B cell (primary cell): ENCODE results near the gene DOCK6. TPM values are rescaled to one million over a fixed set of nuclear protein-coding genes. Genes with fewer than 3 reads are reported as not detected.

ENCODE experiments used
- ATAC-seq: fragments of 200-7000 bp; cut with Tn5 transposase; one replicate; pipeline ENCODE4 v1.10.0; 2021; ENCODE audit warnings: low read depth, mild to moderate bottlenecking, moderate number of reproducible peaks, moderate library complexity
- CTCF ChIA-PET: fragments of 350-600 bp; sonication (Branson Sonifier 250); formaldehyde crosslinking; loops from one replicate; lab custom pipeline; 2021; ENCODE audit warnings: antibody characterized with exemption, inconsistent platforms; lab: Charles Lee
- POLR2A ChIA-PET: fragments of 350-600 bp; sonication (Branson Sonifier 250); formaldehyde crosslinking; loops from one replicate; lab custom pipeline; 2021; ENCODE audit warnings: antibody characterized with exemption; lab: Charles Lee
- DNase-seq: peaks from one replicate; pipeline ENCODE4 v3.0.0; 2013
- H2AFZ ChIP-seq: 2 replicates; pipeline ENCODE4 v1.6.1; 2012; ENCODE audit warnings: mild to moderate bottlenecking, low read depth, low read length; ENCODE audit not compliant: insufficient read depth, poor library complexity, severe bottlenecking
- H3K27ac ChIP-seq, 2 donors: 1 replicate in 1 of 2; 2 replicates in 1 of 2; pipeline ENCODE4 v1.5.1; 2012 to 2013; ENCODE audit warnings: low read length in 2 of 2, mild to moderate bottlenecking in 2 of 2, moderate library complexity in 1 of 2
- H3K27me3 ChIP-seq, 4 experiments: fragments of 200-600 bp in 1 of 4; sonication (generic) in 1 of 4; replicated peaks in 1 of 4; 1 replicate in 2 of 4; 2 replicates in 2 of 4; pipeline versions ENCODE4 v1.6.1 to v1.7.0; 2013 to 2016; ENCODE audit warnings: low read length in 3 of 4, mild to moderate bottlenecking in 2 of 4, mixed read lengths in 1 of 4, moderate library complexity in 1 of 4; ENCODE audit not compliant: insufficient read depth in 4 of 4, control insufficient read depth in 3 of 4; ENCODE audit errors: control extremely low read depth in 1 of 4
- H3K36me3 ChIP-seq, 2 experiments: replicated peaks in 1 of 2; 1 replicate in 1 of 2; 2 replicates in 1 of 2; pipeline versions ENCODE4 v1.6.1 to v1.7.1; 2013; ENCODE audit warnings: low read length in 1 of 2; ENCODE audit not compliant: insufficient read depth in 2 of 2, control insufficient read depth in 1 of 2; ENCODE audit errors: control extremely low read depth in 1 of 2, extremely low read depth in 1 of 2
- H3K4me1 ChIP-seq, 2 donors: fragments of 200-600 bp in 1 of 2; sonication (generic) in 1 of 2; 1 replicate in 1 of 2; 2 replicates in 1 of 2; pipeline versions ENCODE4 v1.5.1 to v1.6.1; 2013 to 2017; ENCODE audit warnings: low read length in 2 of 2; ENCODE audit not compliant: control insufficient read depth in 2 of 2, insufficient read depth in 2 of 2
- H3K4me2 ChIP-seq: replicated peaks from 2 replicates; pipeline ENCODE3; 2012; ENCODE audit warnings: mild to moderate bottlenecking, low read depth, low read length; ENCODE audit not compliant: poor library complexity, severe bottlenecking
- H3K4me3 ChIP-seq, 5 experiments: fragments of 200-600 bp in 1 of 5; sonication (generic) in 1 of 5; 1 replicate in 3 of 5; 2 replicates in 2 of 5; pipeline versions ENCODE4 v1.5.1 to v1.7.0; 2011 to 2016; ENCODE audit warnings: low read length in 4 of 5, mild to moderate bottlenecking in 4 of 5, low read depth in 2 of 5, control low read depth in 1 of 5, moderate library complexity in 1 of 5; ENCODE audit not compliant: insufficient read depth in 1 of 5; ENCODE audit errors: control extremely low read depth in 1 of 5, extremely low read depth in 1 of 5
- H3K79me2 ChIP-seq: fragments of 200-600 bp; sonication (generic); one replicate; pipeline ENCODE4 v1.6.0; 2016; ENCODE audit warnings: low read length; ENCODE audit not compliant: control insufficient read depth, insufficient read depth
- H3K9ac ChIP-seq: fragments of 200-600 bp; sonication (generic); 2 replicates; pipeline ENCODE4 v1.6.1; 2017; ENCODE audit warnings: mild to moderate bottlenecking, low read length, moderate library complexity
- H3K9me3 ChIP-seq, 3 donors: one replicate each; pipeline versions ENCODE4 v1.6.1 to v1.7.1; 2013; ENCODE audit warnings: low read length in 2 of 3; ENCODE audit not compliant: control insufficient read depth in 2 of 3, insufficient read depth in 1 of 3; ENCODE audit errors: control extremely low read depth in 1 of 3
- H4K20me1 ChIP-seq: 2 replicates; pipeline ENCODE4 v1.6.0; 2012; ENCODE audit warnings: mild to moderate bottlenecking, low read length; ENCODE audit not compliant: insufficient read depth, control insufficient read depth, poor library complexity, severe bottlenecking
- H3K27ac Mint-ChIP-seq: one replicate; pipeline ENCODE4 v1.8.0; 2021; ENCODE audit warnings: mixed read lengths
- H3K27me3 Mint-ChIP-seq: one replicate; pipeline ENCODE4 v1.8.0; 2021; ENCODE audit warnings: mixed read lengths
- H3K4me1 Mint-ChIP-seq: one replicate; pipeline ENCODE4 v1.8.0; 2021; ENCODE audit warnings: mixed read lengths
- H3K4me3 Mint-ChIP-seq: one replicate; pipeline ENCODE4 v1.8.0; 2021; ENCODE audit warnings: mixed read lengths
- H3K9me3 Mint-ChIP-seq: one replicate; pipeline ENCODE4 v1.8.0; 2022; ENCODE audit warnings: mixed read lengths; ENCODE audit not compliant: insufficient read depth
- CTCF ChIP-seq: fragments of 200-600 bp; IDR thresholded peaks from one replicate; pipeline ENCODE4 v1.8.0; 2022; ENCODE audit warnings: antibody characterized with exemption, mild to moderate bottlenecking
- EZH2 ChIP-seq: IDR thresholded peaks from 2 replicates; pipeline ENCODE4 v1.6.1; 2012; ENCODE audit warnings: borderline replicate concordance, low read depth, mild to moderate bottlenecking, moderate library complexity, low read length; ENCODE audit not compliant: insufficient read depth, poor library complexity, severe bottlenecking
- WGBS: methylation state at CpG from one replicate; pipeline ENCODE4 v1.1.5; 2013; ENCODE audit warnings: missing lambda C conversion rate; ENCODE audit not compliant: insufficient coverage; 5-methylcytosine and 5-hydroxymethylcytosine counted together
- intact Hi-C: fragments of 100-400 bp; cut with micrococcal nuclease; formaldehyde crosslinking; loops from one replicate; pipeline ENCODE4 v1.10.0; 2022
- polyA plus RNA-seq: library from polyadenylated mRNA; depleted of rRNA; stranded (reverse); fragments of >200 nt; gene quantifications from 2 replicates; pipeline ENCODE4 v1.2.3, GENCODE V29; 2012
- total RNA-seq, 2 donors: library from RNA; stranded (reverse); fragments of 120-200 nt in 1 of 2; gene quantifications; 1 replicate in 1 of 2; 2 replicates in 1 of 2; pipeline versions ENCODE4 v1.2.3 to v1.2.4, GENCODE V29; 2013 to 2022

DOCK6 gene
- total and polyA plus RNA-seq, 2 donors (not counting 1 experiment from before 2014, with no cell fraction given): 5.3 to 11.9 TPM

DNA sequence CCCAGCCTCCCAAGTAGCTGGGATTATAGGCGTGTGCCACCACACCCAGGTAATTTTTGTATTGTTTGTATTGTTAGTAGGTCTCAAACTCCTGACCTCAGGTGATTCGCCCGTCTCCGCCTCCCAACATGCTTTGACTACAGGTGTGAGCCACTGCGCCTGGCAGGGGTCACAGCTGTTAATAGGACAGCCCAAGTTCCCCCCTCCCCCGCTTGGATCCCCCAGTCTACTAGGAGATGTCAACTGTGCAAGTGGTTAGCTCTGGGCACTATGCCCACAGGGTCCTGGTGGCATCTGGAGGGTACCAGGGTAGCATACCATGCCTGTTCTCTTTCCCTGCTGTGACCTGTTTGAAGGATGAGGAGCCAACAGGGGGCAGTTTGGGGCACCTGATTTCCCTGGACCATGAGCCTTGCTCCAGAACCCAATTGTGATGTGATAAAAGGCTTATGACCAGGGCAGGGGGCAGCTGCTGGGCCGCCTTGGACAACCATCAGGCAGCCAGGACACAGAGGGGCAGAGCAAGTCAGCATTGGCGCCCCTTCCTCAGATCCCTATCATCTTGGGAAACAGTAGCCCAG lies 33.4 kb upstream of the DOCK6 start, which contains the start of gene TSPAN16:
Gene TSPAN16, plus strand, starts transcription at position 496 of the 581 bp plus-strand sequence. CDS start 138 bp downstream, outside the sequence.
- DNase-seq (no peak), ATAC-seq (no peak)
- no peak within 1 kb of the TSS for H3K4me2 ChIP-seq
- ChIA-PET CTCF (interaction anchor here (1.0 to 2.4 kb wide), 4 partner anchors 29 to 190 kb away, joined by 3 to 10 read pairs (median 4); no protein-coding TSS in a partner anchor), POLR2A (no interaction called here)
- H3K9me3 ChIP-seq: no peaks in the 10 kb centered on the region
- H3K4me3 Mint-ChIP-seq: no peak within 1 kb of the TSS
- WGBS: 98% methylated on average over 7 of the region's 8 CpGs
- H3K27me3 Mint-ChIP-seq: peaks cover 25% of the 10 kb centered on the region
- H3K27ac ChIP-seq: no peak within 1 kb of the TSS
- TF ChIP-seq CTCF (no peak), EZH2 (no peak)
- H3K9me3 Mint-ChIP-seq: no peaks in the 10 kb centered on the region
- H3K27me3 ChIP-seq: peaks cover 0 to 14% (median 0%) of the 10 kb centered on the region in 4 experiments
- H2AFZ ChIP-seq: no peak within 1 kb of the TSS
- H3K4me1 Mint-ChIP-seq: peaks cover 8% of the 10 kb centered on the region
- no peak within 1 kb of the TSS for H3K4me3 ChIP-seq
- intact Hi-C loops: loop anchor here (2.0 kb wide), 1 partner anchor 85 kb away; no protein-coding TSS in a partner anchor
- H4K20me1 ChIP-seq: no peaks in the 10 kb centered on the region
- H3K4me1 ChIP-seq: peaks cover 0 to 10% of the 10 kb centered on the region in 2 donors
- no peaks in the 10 kb centered on the region for H3K79me2 ChIP-seq
- H3K36me3 ChIP-seq: no peaks in the 10 kb centered on the region
- no peak within 1 kb of the TSS for H3K9ac ChIP-seq
- no peak within 1 kb of the TSS for H3K27ac Mint-ChIP-seq

DNA sequence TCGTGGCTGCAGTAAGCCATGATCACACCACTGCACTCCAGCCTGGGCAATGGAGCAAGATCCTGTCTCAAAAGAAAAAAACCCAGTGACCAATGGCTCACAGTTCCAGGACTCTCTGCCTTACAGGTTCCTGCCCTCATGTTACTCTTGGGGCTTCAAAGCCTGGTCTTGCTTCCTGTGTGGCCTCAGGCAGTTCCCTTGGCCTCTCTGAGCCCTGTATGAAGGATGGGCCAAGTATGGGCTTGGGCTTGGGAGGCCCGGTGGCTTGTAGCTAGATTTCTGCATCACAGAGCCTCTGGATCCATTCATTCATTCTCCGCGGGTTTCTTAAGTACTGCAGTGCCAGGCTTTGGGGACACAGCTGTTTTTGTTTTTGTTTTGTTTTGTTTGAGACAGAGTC lies 32.9 kb upstream of the DOCK6 start:
- no peak for DNase-seq
- WGBS: 77% methylated on average over 4 of the region's 4 CpGs
- no peak overlapping the region for H3K27ac Mint-ChIP-seq
- Histone ChIP-seq H4K20me1 (no peaks in the 10 kb centered on the region), H3K36me3 (no peaks in the 10 kb centered on the region), H2AFZ (no peak overlapping the region), H3K9ac (no peak overlapping the region), H3K27ac (no peak overlapping the region), H3K4me1 (peaks cover 0 to 10% of the 10 kb centered on the region in 2 donors), H3K9me3 (no peaks in the 10 kb centered on the region), H3K4me2 (no peak overlapping the region), H3K79me2 (no peaks in the 10 kb centered on the region), H3K27me3 (peaks cover 0 to 14% (median 0%) of the 10 kb centered on the region in 4 experiments), H3K4me3 (no peak overlapping the region)
- peaks cover 20% of the 10 kb centered on the region for H3K27me3 Mint-ChIP-seq
- peaks cover 8% of the 10 kb centered on the region for H3K4me1 Mint-ChIP-seq
- intact Hi-C loops: loop anchor here (2.0 kb wide), 1 partner anchor 86 kb away; no protein-coding TSS in a partner anchor
- CTCF ChIA-PET: interaction anchor here (1.0 to 2.4 kb wide), 4 partner anchors 29 to 190 kb away, joined by 3 to 10 read pairs (median 4); no protein-coding TSS in a partner anchor
- no peak for ATAC-seq
- TF ChIP-seq CTCF (no peak), EZH2 (no peak)
- no peak overlapping the region for H3K4me3 Mint-ChIP-seq
- POLR2A ChIA-PET: no interaction called here
- H3K9me3 Mint-ChIP-seq: no peaks in the 10 kb centered on the region
